ENCODE results near the gene ELOA.
"Not testable (repeated sequence)": the region's sequence is repeated elsewhere in the genome, so short reads cannot be mapped to it uniquely, and the experiment has no call there.

The ELOA gene

GRCh38 chr1:23743287-23744152 is at the start of gene ELOA:
Gene ELOA, plus strand, starts transcription at chr1:23743471. Its CDS starts 33 bp downstream, at chr1:23743504.
- DNase-seq (ENCODE audit: low read depth) = no peak

GRCh38 chr1:23693599-23693998 is 49.7 kb upstream of the ELOA start:
- DNase-seq (ENCODE audit: low read depth) = no peak

- DNase-seq (ENCODE audit: low read depth) = no peak
Measured at GRCh38 chr1:23694371-23694770, 48.9 kb upstream of the ELOA start.

GRCh38 chr1:23695667-23696066 is 47.6 kb upstream of the ELOA start:
- DNase-seq (ENCODE audit: low read depth) = no peak

GRCh38 chr1:23696335-23696989 is 46.8 kb upstream of the ELOA start:
- no peak for DNase-seq (ENCODE audit: low read depth)

- no peak for DNase-seq (ENCODE audit: low read depth)
Measured at GRCh38 chr1:23698466-23698865, 44.8 kb upstream of the ELOA start.

- DNase-seq (ENCODE audit: low read depth) = no peak
Measured at GRCh38 chr1:23699280-23700179, 43.7 kb upstream of the ELOA start.

GRCh38 chr1:23701310-23701709 is 42.0 kb upstream of the ELOA start:
- no peak for DNase-seq (ENCODE audit: low read depth)

GRCh38 chr1:23701996-23702395 is 41.3 kb upstream of the ELOA start:
- no peak for DNase-seq (ENCODE audit: low read depth)

GRCh38 chr1:23704834-23705495 is 38.3 kb upstream of the ELOA start:
- no peak for DNase-seq (ENCODE audit: low read depth)

- DNase-seq (ENCODE audit: low read depth) = no peak
Measured at GRCh38 chr1:23709229-23709628, 34.0 kb upstream of the ELOA start.

- DNase-seq (ENCODE audit: low read depth) = no peak
Measured at GRCh38 chr1:23718482-23718881, 24.8 kb upstream of the ELOA start.

GRCh38 chr1:23719162-23719820 is 24.0 kb upstream of the ELOA start:
- DNase-seq (ENCODE audit: low read depth) = no peak

- DNase-seq (ENCODE audit: low read depth) = no peak
Measured at GRCh38 chr1:23720256-23720995, 22.8 kb upstream of the ELOA start.

- no peak for DNase-seq (ENCODE audit: low read depth)
Measured at GRCh38 chr1:23722652-23723051, 20.6 kb upstream of the ELOA start.

GRCh38 chr1:23726686-23727085 is 16.6 kb upstream of the ELOA start:
- DNase-seq (ENCODE audit: low read depth) = no peak

GRCh38 chr1:23727362-23727811 is 15.9 kb upstream of the ELOA start:
- DNase-seq (ENCODE audit: low read depth) = no peak

- DNase-seq (ENCODE audit: low read depth) = no peak
Measured at GRCh38 chr1:23732363-23733224, 10.7 kb upstream of the ELOA start.

- not testable (repeated sequence) for DNase-seq (ENCODE audit: low read depth)
Measured at GRCh38 chr1:23733281-23733680, 10.0 kb upstream of the ELOA start.

Measured in HS-27A (cell line).